Stimulated activated CD4-positive, alpha-beta T cell treated with anti-CD3 and anti-CD28 coated beads, Interleukin-4, amount 100 ng/mL, for 4 hours (primary cell): ENCODE data around the gene COL18A1.

Experiments
- DNase-seq, 2 experiments: peaks; one replicate each; pipeline ENCODE4 v3.0.0-alpha.2; 2020

COL18A1 gene

DNA sequence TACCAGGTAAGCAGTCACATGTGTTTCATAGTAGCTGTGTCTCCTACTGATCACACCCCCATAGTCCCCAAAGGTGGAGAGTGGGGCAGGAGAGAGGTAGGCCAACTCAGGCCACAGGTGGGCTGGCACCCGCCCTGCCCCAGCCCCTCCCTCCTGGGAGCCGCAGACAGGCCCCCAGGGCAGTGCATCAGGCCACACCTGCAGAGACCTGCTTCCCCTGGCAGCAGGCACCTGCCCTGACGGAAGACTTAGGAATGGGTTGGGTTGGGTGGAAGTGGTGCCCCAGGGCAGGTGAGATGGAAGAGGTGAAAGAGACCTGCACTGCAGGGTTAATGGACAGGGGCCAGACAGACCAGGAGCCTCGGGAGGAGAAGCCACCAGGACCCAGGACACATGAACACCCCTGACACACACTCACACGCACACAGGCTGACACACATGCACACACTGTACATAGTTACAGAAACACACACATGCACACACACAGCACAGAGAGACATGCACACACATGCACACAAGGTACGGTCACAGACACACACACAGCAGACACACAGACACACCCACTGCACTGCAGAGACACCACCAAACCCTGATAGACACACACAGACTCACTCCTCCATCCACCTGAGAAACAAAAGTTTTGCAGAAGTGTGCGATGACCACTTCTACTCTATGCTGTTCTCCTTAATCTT is 1.7 kb upstream of the COL18A1 start:
- DNase-seq, result no peak

DNA sequence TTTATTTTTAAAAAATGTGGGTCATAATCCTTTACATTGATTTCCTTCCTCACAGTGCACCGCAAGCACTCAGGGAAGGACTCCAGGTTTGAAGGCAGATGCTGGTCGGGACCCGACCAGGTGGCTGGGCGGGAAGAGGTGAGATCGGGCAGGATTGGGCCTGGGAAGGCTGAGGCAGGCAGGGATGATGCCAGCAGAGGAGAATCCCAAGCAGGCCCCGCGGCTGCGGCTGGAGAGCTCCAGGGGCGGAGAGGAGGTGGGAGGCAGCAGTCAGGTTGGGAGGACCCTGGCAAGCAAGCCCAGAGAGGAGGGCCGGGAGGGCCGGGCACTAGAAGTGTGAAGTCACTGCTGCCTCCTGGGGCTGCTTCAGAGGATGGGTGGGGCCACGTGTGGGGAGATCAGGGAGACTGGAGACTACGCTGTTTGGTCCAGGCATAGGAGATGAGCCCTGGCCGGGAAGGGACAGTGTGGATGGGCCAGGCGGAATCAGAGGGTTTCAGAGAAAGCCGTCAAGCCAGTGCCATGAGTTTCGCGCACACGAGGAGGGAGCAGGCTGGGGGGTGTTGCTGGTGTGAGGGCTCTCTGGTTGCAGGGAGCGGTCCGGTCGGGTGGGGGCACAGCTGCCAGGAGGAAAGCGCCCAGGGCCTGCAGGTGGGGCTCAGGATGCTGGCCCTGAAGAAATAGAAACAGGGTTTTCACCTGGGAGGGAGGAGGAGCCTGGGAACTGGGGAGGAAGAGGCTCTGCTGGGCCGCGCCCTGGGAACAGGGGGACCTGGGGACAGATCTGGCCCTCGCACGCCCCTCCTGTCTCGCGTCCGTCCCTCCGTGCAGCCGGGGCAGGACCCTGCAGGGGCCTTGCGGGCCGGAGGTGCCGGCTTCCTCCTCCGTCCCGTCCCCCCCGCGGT is 888 bp upstream of the COL18A1 start:
- DNase-seq, result no peak

DNA sequence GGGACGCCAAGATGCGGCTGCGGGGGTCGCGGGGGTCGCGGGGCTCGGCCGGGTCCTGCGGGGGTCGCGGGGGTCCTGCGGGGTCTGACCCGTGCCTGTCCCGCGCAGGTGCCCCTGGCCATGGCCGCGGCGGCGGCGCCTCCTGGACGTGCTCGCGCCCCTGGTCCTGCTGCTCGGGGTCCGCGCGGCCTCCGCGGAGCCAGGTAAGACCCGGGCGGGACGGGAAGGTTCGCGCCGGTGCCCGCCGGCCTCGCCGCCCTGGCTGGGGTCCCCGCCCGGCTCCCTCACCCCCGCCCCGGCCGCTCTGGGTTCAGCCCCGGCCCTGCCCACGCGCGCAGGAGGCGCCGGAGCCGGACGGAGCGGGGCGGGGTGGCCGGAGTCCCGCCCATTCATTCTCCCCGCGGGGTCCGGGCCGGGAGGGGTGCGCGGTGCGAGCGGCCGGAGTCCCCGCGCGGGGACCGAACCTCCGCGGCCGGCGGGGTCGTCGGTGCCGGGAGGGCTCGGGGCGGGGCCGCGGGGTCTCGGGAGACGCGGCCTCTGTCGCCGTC is 380 bp downstream of the COL18A1 start:
- peak in 1 of 2 experiments; percentile 12 for DNase-seq

DNA sequence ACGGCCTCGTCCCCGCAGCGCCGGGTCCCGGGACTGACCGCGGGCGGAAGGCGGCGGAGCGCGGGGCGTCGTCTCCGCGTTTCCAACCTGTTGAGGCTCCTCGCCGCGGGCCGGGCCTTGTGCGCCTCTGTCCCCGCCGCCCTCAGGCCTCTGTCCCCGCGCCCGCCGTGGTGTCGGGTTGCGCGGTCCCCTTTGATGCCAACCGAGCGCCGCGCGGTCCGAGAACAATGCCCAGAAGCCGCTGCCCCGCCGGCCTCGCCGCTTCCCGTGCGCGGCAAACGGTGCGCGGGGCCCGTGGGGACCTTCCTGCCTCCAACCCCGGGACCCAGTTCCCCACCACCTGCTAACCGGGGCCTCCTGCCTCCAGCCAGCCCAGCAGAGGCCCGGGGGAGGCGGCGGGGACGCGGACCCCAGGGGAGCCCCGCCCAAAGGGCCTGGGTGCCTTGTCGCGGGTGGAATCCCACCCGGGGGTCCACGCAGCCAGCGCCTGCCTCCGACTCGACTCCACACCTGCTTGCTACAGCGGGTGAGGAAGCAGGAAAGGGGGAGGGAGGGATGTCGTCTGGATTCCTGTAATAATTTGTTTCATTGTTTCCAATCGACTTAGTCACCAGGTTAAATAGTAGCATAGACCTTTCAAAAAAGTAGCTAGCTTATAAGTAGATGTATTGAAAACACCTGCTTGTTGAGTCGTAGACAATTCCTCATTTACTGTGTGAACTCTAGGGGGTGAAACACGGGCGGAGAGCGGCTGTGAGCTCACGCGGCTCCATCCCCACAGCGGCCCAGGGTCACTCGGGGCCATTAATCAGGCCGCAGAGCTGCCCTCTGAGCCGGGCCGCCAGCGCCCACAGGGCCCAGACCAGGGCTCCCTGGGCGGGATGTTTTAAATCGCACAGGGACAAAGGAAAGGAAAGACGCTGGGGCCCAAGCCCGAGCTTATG is 1.1 kb downstream of the COL18A1 start:
- DNase-seq, result peak; percentile 22 to 52

DNA sequence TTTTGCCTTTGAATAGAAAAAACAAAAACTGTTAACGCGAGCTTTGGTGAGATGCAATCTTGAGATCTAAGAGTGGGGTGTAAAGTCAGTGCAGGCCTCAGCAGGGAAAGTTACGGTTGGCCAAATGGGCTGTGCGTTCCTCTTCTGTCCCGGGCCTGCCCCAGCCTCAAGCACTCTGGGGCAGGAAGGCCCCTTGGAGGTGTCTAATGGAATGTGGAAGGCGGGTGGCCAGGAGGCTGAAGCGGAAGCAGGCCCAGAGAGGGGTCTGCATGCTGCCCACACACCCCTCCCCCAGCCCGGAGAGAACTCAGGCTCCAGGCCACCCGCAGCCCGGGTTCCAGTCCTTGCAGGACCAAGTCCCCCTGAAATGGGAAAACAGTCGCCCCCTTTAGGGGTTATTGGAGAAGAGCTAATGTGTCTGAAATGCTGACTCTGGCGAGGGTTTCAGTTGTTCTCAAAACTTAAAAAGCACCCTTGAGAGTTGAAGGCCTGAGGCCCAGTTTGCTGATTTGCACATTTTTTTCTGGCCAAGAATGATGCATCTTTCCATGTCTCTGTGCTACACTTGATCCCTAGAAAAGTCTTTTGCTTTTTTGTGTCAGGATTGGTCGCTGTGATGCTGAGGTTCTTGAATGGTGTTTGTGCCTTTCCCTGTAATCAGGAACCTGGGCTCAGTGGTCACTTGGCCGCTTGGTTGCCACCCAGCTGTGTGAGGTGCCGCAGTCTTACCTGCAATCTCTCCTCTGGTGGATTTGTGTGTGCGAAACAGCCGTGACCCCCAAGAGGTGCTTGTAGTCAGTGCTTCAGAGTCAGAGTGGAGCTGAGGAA is 2.0 kb downstream of the COL18A1 start:
- no peak for DNase-seq

DNA sequence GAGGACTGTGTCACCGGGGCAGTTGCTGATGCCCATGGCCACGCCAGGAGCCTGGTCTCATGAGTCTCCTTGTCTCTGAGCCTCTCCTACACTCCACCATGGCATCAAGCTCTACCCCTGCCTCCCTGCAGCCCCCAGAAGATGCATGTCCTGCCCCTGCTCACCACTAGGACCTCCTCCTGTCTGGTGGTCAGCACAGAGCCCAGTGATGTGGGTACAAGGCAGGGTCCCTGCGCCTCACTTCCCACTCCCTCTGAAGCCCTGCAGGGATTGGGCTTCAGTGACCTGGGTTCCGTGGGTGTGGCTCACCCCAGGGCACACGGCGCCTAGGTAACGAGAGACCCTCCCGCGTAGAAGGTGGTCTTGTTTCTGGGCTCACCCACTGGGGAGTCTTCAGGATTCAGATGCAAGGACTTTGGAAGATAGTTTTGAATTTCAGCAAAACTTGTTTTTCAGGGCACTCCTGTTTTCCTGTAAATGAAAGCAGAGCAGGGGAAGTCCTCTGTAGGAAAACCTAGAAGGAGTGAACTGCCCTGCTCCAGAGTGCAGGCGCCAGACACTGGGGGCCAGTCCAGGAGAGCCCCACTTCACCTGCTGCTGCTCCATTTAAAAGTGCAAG is 2.8 kb downstream of the COL18A1 start:
- no peak for DNase-seq

DNA sequence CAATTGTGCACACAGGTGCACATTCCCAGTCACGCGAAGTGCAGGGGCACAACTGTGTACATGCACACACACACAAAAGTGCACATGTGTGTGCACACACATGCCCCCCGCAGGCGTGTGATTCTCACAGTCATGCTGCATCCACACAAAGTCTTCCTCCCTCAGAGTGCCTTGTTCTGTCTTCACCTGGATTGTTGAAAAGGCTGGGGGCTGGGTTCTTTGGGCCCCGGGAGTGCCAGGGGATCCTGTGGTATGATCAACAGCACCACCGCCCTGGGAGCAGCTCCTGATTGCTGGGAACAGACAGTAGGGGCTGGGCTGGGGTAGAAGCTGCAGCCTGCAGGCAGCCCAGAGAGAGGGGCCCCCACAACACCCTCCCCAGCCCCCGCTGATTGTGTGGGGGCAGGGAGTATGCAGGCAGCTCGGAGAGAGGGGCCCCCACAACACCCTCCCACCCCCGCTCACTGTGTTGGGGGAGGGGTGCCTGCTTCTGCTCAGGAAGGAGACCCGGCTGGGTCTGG is 3.4 kb downstream of the COL18A1 start:
- no peak for DNase-seq

DNA sequence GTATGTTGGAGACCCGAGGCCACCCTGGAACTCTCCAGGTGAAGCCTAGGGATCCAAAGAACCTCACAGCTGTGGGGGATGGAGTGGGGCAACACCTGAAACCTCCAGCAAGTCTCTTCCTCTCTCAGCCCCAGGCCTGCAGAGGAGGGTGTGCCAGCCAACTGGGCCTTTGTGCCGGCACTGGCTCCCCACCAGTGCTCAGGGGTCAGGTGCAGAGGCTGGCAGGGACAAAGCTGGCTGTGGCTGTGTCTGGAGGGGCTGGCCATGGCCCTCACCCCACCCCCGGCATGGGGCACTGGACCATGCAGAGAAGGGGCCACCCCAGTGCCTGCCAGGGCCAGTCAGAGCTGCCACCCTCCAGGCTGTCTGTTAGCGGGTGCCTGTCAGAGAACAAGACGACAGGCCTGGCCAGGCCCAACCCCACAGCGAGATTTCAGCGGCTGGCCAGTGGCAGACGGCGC is 3.9 kb downstream of the COL18A1 start:
- no peak for DNase-seq

DNA sequence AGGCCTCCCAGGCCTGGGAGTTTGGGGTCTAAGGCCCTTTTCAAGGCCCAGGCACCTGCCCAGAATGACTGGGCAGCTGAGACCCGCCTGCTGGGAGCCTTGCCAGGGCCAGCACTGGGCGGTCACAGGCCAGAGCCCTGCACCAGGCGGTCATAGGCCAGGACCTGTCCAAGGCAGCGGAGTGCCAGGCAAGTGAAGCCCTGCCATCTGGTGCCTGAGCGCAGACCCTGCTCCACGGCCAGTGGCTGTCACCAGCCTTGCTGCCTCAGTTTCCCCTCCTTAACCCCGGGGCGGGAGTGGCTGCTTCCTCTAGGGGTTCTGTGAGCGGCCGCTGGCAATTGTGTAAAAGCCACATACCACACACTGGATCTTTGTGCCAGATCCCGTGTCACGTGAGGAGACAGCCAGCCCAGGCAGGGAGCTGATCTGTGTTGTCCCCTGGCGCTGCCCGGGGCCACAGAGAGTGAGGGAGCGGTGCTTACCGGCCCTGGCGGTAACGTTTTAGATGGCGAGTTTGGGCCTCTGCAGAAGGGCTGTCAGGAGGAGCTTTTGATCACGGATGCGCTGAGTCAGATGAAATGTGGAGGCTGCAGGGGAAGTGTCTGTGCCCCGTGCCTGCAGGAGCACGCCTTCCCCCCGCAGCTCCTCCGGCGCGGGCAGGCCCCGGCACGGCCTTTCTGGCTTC is 4.6 kb downstream of the COL18A1 start:
- DNase-seq, result no peak

DNA sequence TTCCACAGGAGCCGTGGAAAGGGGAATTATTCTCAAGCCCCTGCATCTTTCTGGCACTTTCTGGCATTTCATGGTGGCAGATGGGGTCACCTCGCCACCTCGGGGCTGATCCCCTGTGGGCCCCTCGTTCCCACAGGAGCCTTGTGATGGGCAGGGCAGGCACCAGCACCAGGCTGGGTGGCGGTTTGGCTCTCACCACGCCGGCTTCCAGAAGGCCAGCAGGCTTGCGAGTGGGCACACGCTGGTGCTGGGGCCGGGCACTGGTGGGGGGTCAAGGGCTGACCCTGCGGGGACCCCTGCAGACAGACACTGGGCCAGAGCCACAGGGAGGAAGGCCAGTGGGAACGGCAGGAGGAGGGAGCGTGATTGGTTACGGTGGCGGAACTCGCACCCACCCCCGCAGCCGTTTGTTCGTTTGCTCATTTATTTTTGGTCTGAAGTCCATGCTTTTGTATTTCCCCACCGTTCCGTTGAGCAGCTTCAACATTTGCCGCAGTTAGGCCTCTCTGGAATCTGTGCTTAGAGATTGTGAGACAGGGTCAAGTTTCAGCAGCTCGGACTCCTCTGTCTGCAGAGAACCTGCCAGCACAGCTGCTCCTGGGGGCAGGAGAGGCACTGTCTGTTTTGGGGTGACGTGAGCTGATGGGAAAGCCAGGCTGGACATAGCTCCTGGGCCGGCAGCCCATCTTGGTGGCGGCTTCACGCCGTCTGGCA is 5.3 kb downstream of the COL18A1 start:
- DNase-seq, result no peak

DNA sequence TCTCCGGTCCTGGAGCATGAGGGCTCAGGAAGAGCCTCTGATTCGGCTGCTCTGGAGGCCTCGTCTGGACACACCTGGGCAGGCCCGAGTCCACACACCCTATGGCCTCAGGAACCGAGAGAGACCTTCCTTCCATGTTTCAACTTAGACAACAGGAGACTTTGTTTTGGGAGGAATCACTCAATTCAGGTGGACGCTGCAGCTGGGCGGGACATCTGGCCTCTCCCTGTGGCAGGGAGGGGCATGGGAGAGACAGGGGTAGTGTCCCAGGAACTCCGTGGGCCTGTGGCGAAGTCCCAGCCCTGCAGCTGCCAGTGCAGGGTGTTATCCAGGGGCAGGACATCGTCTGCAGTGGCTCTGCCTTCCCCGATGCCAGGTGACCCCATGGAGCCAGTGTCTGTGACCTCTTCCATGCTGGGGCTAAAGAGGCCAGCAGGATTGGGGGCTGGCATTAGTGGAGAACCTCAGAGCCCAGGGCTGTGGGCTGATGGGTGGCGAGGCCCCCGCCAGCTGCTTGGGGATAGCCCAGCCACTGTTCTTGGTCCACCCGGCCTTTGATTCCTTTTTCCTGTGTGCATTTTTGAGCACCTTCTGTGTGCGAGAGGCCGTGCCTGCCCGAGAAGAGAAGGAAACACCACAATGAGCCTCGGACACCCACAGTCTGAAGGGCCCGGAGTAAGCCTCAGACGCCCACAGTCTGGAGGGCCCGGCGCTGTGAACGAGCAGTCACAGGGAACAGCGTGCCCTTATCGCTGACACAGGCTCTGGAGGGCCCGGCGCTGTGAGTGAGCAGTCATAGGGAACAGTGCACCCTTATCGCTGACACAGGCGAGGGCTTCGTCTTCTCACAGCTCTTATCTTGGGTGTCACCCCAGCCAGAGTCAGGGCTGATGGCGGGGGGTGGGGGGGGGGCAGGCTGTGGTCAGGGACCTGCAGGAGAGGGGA is 6.2 kb downstream of the COL18A1 start:
- no peak for DNase-seq

DNA sequence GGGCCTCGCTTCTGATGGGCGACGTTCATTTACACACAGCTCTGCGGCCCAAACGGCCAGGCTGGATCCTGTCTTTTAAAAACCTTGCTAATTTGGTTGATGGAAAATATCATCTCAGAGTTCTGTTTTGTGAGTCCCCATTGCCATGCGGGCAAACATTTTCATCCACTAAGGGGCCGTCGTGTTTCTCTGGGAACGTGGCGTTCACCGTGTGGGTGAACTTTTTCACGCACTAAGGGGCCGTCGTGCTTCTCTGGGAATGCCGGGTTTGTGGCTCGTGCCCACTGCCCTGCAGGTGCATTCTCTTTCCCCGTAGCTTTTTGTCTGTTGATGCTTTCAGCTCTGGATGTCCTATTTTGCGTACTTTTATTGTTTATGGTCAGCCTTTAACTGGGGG is 6.8 kb downstream of the COL18A1 start:
- no peak for DNase-seq

DNA sequence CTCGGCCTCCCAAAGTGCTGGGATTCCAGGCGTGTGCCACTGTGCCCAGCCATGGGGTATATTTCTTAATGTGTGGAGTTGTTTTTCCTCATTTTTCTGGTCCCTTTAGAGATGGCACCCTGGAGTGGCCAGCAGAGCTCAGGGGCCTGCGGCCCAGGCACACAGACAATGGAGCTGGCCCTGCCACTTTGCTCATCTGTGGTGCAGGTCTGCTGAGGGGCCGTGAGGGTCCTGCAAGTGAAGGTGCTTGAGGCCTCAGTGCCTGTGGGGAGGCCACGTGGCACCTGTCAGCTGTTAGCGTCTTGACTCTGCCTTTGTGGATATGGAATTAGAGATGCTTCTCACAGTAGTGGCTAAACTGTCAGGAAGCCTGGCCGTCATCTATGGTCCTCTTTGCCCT is 7.5 kb downstream of the COL18A1 start:
- DNase-seq, result no peak

DNA sequence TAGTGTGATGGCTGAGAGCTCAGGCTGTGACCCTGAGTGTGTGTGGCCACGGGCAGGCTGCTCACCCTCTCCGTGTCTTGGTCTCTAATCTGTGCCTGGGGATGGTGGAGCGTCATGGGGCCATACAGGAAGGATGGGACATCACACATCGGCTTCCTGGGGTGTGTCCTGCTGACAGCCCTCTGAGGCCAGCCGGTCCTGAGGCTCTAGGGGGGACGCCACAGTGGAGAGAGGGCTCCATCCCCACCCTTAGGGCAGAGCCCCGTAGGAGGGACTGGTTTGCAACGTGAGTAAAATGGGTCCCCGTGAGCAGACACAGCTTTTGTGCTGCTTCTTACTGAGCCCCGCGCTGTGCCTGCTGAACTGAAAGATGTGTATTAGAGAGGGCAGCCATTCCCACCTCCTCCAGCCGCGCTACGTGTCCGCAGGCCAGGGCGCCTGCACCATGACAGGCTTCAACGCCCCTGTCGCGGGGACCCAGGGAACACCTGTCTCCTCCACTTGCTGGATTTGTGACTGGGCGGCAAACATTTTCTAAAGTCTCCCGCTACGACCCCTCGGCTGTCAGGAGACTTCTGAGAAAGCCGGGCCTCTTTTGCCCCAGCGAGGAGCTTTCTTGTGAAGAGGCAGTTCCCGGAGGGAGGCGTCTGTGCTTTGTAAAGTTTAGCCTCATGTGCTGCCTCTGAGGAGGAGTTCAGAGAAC is 8.1 kb downstream of the COL18A1 start:
- no peak for DNase-seq

DNA sequence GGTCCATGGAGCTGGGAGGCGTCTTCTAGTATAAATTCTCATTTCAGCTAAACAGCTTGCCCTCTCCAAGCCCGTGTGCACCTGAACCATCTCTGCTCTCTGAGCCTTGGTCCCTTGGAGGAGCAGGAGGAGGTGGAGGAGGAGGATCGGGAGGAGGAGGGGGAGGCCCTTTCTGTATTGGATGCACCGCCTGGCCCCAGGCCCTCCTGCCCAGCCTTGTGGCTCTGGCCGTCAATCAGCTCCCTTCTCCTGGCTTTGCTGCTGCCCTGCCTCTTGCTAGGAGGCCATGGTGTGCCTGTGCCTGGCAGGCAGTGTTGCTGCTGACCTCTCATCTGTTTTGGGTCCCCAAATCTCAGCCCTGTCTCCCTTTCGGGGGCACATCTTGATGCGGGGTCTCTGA is 9.0 kb downstream of the COL18A1 start:
- DNase-seq, result no peak

DNA sequence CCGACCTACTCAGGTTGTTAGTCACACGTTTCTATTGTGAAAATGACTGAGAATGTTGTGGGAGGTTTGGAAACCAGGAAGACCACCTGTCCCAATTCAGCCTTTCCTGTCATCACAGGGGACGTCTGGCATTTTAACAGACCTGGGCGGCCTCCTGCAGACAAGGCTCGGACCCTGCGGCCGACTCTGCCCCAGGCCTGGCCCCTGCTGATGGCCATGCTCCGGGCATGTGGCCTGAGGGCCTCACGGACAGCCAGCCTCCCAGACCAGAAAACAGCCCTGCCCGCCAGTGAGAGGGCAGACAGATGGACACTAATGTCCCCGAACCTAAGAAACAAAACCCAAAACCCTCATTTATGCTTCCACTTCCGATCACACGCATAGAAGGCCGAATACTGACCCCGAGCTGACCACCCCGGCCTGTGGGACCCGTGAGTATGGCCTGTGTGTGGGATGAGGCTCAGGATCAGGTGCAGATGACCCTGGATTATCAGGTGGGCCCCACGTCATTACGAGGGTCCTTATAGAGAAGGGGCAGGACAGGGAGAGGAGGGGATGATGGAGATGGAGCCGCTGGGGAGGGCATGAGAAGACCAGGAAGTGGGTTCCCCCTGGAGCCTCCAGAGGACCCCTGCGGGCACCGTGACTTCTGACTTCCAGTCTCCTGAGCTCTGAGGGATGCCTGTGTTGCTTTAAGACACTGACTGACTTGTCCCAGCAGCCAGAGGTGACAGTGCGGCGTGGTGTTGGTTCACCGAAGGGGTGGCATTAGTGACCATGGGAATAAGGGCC is 9.6 kb downstream of the COL18A1 start:
- no peak for DNase-seq
